GM18907 (cell line): ENCODE measurements around the gene CPLX4.

ENCODE experiments used
- ATAC-seq: cut with Tn5 transposase; IDR thresholded peaks from one replicate; pipeline ENCODE4 v1.9.1; 2021; ENCODE audit warnings: mild to moderate bottlenecking, moderate library complexity; ENCODE audit not compliant: unreplicated experiment

The CPLX4 gene

DNA sequence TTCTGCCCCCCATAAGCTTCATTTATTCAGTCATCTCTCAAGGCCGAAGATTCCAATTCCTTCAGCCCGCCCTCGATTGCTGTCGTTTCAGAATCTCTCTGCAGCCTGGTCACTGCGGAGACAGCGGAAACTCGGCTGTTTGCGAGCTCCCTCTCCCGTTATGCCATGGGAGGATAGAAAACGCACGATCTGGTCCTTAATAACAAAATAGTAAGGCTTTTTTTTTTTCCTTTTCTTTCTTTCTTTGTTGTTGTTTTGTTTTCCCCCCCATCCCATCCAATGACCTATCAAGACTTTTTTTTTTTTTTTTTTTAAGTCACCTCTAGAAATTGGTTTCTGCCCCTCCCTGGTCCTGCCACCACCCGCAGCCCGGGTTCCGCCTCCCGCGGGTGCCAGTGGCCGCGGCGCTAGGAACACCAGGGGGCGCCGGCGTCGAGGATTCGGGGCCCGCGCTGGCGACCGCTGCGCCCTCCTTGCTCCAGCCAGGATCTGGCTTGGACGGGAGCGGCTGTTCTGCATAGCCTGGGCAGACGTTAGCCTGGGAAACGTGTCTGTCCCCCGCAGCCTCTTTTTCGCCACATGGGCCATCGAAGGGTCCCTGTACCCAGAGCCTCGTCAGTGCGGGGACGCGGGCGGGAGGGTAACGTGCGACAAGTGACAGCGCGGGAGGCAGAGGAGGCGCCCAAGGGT lies 10.1 kb downstream of the CPLX4 start:
- peak; percentile 91 for ATAC-seq

DNA sequence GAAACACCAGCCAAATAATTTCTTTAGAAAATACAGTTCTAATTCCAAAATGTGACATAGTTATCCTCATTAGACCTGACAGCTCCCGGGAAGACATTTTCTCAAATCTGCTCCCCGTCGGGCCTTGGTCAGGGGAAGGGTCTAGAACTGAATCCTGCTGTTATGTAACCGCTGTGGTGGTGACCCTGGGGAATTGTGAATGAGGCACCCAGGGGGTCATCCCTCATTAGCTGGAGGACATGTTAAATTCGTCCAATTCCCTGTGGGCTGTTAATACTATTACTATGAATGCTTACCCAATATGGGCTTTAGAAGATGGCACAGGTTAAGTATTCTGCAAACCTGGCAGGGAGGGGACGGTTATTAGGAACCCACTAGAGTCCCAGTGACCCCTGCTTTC lies 11.8 kb downstream of the CPLX4 start:
- no peak for ATAC-seq

DNA sequence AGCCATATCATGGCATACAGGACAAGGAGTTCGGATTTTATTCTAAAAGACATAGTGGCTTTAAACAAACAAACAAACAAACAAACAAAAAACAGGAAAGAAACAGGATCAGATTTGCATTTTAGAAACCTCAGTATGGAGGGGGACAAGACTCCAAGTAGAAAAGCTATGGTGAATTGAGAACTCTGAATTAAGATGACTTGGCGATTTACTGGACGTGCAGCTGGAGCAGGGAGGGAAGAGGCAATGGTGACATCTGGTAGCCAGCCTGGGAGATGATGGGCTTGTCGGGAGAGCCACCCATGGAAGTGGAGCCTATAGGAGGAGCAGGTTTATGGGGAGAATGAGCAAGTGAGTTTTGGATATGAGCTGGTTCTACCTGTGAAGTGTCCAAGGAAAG lies 13.2 kb downstream of the CPLX4 start:
- no peak for ATAC-seq

DNA sequence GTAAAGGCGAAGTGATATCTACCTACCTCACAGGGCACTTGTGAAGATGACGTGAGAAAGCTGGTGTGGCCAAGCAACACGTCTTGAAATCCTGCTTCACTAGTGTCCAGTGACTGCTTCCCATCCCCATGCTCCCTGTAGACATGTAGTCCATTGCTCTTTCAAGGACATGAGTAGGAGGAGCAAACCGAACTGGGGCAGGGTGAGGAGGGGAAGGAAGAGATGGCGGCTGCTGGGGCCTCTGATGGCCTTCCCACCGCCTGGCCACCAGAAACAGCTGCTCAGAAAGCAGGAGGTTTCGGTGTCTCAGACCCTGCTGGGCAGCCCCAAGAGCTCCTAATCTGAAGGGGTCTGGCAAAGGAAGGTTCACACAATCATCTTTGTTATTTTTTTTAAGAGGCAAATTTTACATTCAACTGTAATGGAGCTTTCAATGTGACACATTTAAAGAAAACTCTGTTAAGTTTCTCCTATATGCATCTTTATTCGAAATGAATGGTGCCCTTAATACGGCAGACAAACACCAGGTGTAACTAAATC lies 14.7 kb downstream of the CPLX4 start:
- ATAC-seq: no peak

DNA sequence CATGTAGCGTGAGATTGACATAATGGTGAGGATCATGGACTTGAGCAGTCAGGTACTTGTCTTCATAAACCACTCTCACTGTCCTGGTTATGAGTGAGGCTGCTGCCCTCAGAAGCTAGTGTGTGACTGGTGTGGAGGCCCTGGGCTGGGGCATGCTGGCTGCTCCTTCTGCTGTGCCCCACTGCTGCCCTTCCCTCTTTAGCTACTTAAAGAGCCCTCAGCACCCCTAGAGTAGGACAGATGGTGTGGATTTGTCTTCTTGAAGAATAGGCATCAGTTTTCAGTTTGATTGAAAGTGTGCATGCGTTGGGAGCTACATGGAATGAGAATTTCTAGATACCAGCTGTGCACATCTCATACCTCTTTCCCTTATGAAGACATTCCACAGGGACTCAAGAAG lies 15.4 kb downstream of the CPLX4 start:
- no peak for ATAC-seq

DNA sequence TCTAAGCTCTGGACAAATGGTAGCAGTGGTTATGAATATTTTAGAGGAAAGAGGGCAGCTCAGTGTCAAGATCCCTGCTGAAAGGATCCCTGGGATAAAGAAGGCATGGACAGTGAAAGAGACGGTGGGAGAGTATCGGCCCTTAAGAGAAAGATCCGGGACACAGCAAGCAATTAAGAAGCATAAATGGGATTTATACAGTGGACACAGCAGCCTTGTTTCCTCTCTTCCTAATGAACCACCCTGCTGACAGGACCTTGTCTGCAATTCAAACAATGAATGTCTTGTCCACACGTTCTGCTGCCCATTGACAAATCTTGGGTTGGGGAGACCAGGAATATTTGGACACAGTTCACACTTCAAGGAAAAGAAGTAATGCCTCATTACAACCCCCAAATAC lies 16.5 kb downstream of the CPLX4 start:
- ATAC-seq: no peak

DNA sequence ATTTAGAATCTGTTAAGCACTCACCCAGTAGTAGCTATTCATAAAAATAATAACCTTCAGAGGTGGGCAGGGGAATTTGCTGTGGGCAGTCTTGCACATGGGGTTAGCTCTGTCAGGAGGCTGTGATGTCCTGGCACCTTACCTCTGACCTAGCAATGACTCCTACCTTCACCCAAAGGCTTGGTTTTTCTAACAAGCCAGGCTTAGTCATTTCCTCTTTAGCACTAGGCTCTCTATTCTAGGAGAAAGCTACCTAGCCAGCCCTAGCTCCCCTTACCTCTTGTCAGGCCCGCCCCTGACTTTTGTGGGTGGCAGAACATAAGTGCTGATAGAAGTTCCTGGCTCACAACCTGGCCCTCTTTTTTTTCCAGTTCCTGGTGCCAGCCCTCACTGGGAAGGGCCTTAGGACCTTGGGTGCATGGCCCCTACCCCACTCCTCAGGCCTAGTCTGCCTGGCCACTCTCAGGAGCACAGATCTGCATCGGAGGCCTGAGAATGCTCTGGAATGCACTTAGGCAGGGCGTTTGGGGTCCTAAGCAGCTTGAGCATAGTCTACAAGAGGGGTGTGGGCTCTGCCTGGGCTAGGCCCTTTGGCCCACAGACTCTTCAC lies 17.7 kb downstream of the CPLX4 start:
- ATAC-seq: no peak

DNA sequence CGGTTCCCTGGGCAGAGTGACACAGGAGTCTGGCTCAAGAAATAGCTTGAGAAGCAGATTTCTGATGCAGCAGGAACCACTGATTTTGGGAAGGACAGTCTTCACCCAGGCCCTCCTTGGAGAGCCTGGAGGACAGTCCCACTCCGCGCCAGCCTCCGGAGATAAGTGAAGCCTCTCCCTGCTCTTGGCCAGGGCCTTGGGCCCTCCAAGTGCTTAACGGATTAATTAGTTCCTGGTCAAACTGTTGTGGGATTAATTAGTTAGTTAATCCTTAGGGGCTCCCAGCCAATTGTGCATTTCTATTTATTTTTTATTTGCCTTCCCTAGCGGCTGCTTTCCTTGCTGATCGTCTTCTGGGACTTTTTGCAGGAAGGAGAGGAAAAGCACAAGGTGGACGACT lies 19.6 kb downstream of the CPLX4 start:
- no peak for ATAC-seq

DNA sequence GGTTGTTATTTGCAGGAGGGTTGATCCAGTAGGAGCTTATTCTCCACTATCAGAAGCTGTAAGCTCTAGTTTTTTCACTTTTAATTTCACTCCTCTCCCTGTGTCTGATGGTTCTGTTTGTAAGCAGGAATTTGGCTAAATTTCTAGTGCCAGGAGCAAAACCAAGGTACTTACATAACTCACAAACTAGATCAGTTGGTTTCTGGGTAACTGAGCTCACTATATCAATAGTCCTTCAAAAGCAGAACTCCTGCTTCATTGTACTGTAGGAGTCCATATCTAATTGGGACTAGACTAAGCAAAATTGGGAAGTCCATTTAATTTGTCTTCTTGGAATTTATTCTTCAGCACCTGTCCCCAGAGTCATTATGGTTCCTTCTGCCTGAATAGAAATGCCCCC lies 25.1 kb downstream of the CPLX4 start:
- ATAC-seq: no peak

DNA sequence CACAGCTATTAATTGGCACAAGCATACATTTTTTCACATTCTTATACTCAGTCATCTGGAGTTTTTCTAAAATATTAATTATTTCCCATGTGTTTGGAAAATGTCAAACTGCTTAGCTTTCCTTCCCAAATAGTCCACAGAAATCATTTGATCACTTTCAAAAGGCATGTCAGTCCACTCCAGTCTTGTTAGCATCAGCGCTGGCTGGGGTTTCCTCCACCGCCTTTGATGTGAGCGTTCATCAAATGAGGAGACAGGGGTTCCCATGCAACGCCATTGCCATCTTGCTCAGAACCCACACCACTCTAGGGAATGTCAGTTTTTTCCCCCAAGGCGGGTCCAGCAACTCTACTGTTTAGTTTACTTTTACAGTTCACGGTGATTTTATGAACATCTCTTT lies 32.1 kb downstream of the CPLX4 start:
- ATAC-seq: no peak

DNA sequence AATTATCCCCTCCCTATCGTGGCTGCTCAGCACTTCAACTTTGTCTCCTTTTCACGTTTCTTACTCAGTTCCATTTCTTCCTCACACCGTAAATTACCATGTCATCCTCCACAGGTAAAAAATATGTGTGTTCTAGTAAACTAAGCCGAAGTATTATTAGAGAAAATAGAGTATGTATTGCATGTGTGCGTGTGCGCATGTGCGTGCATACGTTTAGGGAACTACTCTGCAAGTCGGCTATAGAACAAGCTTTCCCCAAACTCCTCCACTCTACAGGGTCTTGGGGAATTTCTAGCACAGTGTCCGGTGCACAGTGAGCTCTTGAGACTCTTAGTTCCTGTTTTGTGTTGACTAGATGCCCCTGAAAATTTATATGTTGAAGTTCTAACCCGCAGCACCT lies 36.1 kb downstream of the CPLX4 start:
- ATAC-seq: no peak

DNA sequence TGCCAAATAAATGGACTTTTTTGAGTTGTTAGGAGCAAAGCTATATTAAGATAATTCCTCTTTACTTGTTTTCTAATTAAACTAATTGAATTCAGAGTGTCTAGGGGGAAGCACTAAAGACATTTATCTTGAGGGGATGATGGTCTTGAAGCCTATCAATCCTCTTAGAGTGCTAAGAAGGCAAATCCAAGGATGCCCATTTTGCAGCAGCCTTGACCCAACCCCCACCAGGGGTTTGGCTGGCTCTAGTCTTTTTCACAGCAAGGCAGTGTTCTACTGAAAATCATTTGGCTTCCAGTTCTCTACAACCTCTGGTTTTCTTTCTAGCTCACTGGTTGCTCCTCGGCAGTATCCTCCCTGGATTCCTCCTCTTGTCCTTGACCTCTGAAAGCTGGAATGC lies 38.7 kb downstream of the CPLX4 start:
- ATAC-seq: no peak

DNA sequence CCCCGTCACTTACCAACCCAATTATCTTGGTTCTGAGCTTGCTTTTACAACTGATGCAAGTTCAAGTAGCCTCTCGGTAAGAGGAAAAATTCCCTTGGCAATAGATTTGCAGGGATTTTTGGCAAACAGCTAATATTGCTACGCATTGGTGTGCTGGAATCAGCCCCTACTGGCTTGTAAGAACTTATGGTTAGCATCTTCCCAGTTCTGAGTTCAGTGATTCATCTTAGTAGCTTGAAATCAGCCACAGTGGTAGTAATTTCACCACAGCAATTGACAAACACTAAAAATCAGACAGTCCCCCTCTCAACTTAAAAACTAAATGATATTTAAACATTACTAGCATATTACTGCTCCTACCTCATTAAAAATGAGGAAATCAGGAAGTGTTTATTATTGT lies 39.3 kb downstream of the CPLX4 start:
- no peak for ATAC-seq

DNA sequence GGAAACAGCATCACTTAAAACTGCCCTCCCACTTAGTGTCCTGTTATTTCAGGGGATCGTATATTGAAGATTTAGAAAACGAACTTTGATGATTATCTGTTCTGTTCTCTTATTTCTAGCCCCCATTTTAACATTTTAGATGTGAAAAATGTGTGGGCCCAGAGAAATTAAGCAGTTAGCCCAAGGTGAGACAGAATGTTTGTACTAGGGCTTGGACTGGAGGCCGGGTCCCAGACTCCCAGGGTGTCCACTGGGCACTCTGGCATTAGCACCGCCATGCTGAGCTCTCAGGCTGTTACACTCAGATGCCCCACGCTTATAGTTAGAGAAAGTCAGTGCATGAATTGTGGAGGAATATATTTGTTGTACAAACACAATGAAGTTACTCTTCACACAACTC lies 39.7 kb downstream of the CPLX4 start:
- ATAC-seq: no peak

DNA sequence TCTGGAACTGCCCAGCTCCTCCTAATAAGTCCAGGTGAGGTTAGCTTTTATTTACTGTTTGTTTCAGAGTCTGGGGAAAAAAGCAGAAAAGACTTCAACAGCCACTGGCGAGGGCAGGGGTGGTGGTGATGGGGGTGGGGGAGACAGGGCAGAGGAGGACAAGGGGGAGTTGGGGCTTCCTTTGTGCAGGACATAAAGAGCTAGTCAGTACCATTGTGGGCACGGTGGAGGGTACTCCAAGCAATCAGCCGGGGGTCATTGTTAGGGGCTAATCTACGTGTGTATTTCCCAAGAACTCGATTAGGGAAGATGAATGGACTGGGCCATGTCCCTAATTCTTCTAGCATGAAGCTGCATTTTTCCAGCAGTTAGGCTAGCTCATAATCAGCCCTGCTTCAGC lies 42.4 kb downstream of the CPLX4 start:
- no peak for ATAC-seq

DNA sequence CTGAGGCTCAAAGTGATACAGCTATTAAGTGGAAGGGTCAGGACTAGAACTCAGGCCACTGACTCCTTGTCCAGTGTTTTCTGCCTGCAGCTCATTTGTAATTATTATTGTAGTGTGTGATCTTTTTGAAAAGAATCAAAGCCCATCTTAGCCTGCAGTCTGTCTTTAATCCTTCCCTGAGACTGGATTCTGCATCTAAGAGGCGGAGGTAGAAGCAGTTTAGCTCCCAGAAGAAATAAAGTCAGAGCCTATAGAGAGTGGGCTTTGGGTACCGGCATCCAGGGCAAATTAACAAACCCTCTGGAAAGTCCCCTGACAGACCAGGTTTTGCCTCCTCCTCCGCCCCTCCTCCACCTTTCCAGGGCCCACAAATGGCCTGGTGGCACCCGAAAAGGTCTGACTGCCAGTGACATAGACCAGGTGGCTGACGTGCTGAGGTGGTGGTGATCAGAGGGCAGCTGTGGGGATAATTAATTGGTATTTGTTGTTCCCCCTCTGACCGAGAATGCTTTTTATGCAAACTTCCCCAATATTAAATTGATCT lies 43.0 kb downstream of the CPLX4 start:
- no peak for ATAC-seq

DNA sequence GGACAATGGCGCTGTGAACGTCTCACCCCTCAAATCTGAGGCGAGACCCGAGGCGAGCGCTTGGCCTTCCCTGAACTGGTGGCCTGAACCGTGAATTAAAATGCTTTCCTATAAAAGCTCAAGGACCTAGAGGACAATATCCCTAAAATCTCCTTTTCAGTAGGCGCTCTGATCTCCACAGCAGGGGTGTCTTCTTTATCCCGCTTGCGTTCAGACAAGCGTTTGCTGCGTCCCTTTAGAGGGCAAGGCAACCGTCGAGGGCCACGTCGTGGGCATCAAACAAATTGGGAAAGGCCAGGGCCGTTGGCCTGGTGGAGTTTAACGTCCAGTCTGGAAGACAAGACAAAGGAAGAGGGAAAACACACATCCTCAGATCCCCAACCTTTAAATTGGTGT lies 43.9 kb downstream of the CPLX4 start:
- no peak for ATAC-seq

DNA sequence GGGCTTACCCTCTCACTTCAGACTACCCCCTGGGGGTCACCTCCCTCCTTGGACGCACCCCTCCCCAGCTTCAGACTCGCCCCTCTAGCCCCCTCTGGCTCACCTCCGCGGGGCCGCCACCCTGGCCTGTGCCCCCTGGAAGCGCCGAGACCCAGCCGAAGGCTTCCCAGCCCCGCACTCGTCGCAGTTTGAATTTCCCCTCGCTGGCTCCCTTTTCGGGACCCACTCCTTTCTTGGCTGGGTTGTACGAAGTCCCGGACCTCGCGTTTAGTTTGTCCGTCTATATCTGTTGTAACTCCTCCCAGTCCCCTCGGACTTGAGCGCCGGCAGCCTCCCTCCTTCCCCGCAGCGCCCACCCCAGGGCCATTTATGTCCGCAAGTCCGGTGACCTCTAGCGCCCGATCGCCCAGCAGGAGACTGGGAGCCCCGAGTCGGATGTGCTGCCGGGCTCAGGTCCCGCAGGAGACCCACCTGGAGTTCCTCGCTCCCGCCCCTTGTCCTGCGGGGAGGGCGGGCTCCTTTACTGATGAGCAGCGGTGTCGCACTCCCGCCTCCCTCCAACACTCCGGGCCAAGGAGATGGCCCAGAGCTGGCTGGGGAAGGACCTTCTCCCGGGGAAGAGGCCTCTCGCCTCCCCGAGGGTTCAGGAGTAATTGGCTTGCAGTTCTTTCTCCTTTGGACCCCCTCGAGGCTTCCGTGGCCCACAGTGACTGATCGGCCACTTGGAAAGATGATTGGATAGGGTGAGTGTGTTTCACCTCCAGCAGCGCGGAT lies 44.5 kb downstream of the CPLX4 start:
- no peak for ATAC-seq

DNA sequence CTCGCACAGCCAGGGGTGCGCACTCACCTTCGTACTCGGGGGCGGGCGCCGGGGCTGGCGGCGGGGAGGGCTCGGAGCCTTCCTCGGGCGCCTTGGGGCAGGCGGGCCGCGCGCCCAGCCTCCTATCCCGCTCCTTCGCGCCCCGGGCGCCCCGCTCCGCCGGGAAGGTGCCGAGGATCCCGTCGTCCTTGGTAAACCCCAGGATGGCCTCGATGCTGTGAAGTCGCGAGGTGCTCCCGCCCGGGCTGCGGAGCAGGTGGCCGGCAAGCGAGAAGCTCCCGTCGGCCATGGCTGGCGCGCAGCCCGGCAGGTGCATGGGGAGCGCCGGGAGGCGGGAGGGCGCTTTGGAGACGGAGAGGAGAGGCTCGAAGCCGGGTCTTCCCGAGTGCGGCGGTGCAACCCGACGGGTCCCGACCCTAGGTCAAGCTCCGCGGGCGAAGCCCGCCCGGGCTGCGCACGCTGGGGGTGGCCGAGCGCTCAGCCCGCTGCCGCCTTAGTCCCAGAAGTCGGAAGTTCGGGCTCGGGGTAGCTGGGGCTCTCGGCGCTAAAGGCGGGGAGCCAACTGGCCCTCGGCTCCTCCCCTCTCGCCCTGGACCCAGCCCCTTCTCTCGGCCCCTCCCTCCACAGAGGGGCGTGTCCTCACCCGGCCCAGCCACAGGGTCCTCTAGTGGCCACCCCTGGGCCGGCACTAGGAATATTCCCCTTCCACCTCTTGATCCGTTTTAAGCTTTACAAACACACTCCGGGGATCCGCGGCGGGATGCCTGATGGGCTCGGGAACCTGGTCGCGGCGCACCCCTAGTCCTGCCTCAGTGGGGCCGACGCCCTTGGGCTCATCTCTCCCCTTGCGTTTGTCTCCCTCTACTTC lies 45.3 kb downstream of the CPLX4 start, which contains the start of gene RAX:
RAX (minus strand) TSS at position 564 of the 868 bp plus-strand sequence; CDS start at position 316, 248 bp downstream.
- ATAC-seq: peak; percentile 71

DNA sequence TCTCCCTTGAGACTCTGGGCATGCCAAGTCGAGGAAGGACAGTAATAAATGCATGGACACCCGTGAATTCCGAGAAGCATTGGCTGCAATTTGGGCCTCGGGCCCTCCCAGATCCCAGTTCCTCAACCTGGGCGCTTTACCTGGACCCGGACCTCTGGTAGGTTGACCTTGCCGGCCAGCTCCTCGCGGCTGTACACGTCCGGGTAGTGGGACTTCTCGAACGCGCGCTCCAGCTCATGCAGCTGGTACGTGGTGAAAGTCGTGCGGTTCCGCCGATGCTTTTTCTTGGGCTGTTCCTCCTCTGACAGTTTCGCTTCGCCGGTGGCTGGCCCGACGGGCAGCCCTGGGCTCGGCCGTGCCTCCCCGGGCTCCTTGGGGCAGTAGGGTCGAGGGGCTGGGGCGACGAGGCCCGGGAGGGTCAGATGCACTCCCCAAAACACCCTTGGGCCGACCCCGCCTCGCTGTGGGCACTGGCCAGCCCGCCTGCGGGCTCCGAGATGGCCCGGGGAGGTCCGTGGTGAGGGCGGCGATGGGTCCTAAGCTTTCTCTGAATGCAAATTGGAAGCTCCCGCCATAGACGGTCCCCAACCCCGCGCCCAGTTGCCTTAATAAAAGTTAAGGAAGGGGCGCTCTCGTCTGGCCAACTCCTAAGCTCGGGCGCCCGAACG lies 46.1 kb downstream of the CPLX4 start:
- ATAC-seq: peak; percentile 13
